ENCODE data around the gene PIEZO1. TPM values are rescaled to one million over a fixed set of nuclear protein-coding genes. Genes with fewer than 3 reads are reported as not detected.

Gene PIEZO1
- total and polyA plus RNA-seq, 9 of the 15 experiments (the other 6 are each of a cell fraction or from before 2014, with no cell fraction given), result 3.6 to 432 (median 131) TPM

- TF ChIP-seq GABPB2 (CRISPR knock-in tag; conservative IDR thresholded peaks at IDR 0.05), result peak; percentile 12; the same call in 1 of the 2 replicates
- no peak for TF ChIP-seq RBM39 (optimal IDR thresholded peaks at IDR 0.05; ENCODE audit: low read depth, low read length)
- peak; percentile 74; the same call in 1 of the 2 replicates for TF ChIP-seq MBD2 (IDR thresholded peaks at IDR 0.05; ENCODE audit: borderline replicate concordance, low read depth)
- peak; percentile 48 for TF ChIP-seq EP300 (IDR thresholded peaks at IDR 0.05; ENCODE audit: low read length)
- TF ChIP-seq, protein P1, sequence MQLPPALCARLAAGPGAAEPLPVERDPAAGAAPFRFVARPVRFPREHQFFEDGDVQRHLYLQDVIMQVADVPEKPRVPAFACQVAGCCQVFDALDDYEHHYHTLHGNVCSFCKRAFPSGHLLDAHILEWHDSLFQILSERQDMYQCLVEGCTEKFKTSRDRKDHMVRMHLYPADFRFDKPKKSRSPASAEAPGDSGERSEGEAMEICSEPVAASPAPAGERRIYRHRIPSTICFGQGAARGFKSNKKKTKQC (CRISPR knock-in tag; IDR thresholded peaks at IDR 0.05), result 0 out of 2 replicates have a peak, but pooled peaks have one; percentile 58
- no peak for TF ChIP-seq RERE (CRISPR knock-in tag; IDR thresholded peaks at IDR 0.05; ENCODE audit: borderline replicate concordance)
- TF ChIP-seq EGR1 (conservative IDR thresholded peaks at IDR 0.05), result peak; percentile 16; the same call in 1 of the 2 replicates
- TF ChIP-seq ATF2 (CRISPR knock-in tag; IDR thresholded peaks at IDR 0.05), result peak; percentile 89
- TF ChIP-seq ZNF239 (CRISPR knock-in tag; IDR thresholded peaks at IDR 0.05), result peak; percentile 35; the same call in 1 of the 2 replicates
- peak; percentile 99 for TF ChIP-seq SIN3B (IDR thresholded peaks at IDR 0.05; ENCODE audit: low read depth)
- TF ChIP-seq ZNF165 (CRISPR knock-in tag; IDR thresholded peaks at IDR 0.05; ENCODE audit: borderline replicate concordance), result 0 out of 2 replicates have a peak, but pooled peaks have one; percentile 75
- TF ChIP-seq, protein P2, sequence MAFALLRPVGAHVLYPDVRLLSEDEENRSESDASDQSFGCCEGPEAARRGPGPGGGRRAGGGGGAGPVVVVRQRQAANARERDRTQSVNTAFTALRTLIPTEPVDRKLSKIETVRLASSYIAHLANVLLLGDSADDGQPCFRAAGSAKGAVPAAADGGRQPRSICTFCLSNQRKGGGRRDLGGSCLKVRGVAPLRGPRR (CRISPR knock-in tag; IDR thresholded peaks at IDR 0.05), result peak; percentile 46; the same call in 1 of the 2 replicates
- TF ChIP-seq, protein P3, sequence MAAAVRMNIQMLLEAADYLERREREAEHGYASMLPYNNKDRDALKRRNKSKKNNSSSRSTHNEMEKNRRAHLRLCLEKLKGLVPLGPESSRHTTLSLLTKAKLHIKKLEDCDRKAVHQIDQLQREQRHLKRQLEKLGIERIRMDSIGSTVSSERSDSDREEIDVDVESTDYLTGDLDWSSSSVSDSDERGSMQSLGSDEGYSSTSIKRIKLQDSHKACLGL (CRISPR knock-in tag; IDR thresholded peaks at IDR 0.05; ENCODE audit: borderline replicate concordance, poor library complexity, severe bottlenecking), result peak; percentile 99
- TF ChIP-seq ERF (CRISPR knock-in tag; IDR thresholded peaks at IDR 0.05), result peak; percentile 92
- no peak for TF ChIP-seq KLF16 (IDR thresholded peaks at IDR 0.05)
- 0 out of 2 replicates have a peak, but pooled peaks have one; percentile 28 for TF ChIP-seq PML (IDR thresholded peaks at IDR 0.05; ENCODE audit: low read length)
- TF ChIP-seq ZNF398 (CRISPR knock-in tag; IDR thresholded peaks at IDR 0.05), result no peak
These were observed 78.6 kb downstream of the PIEZO1 start, which contains the start of the genes CTU2 and RNF166 (continued) for GRCh38 chr16:88706229-88706964.
